ACC112 (cell line): ENCODE results near the gene ZNF423.

Experiments used
- H2AFZ ChIP-seq: fragments of 200-600 bp; sonication (generic); one replicate; pipeline ENCODE4 v1.6.0; 2017; ENCODE audit warnings: antibody characterized with exemption, low read length; ENCODE audit not compliant: unreplicated experiment
- H3K27ac ChIP-seq: fragments of 200-600 bp; sonication (generic); 2 replicates; pipeline ENCODE4 v1.5.1; 2014; ENCODE audit warnings: low read depth, mild to moderate bottlenecking, antibody characterized with exemption, low read length, moderate library complexity
- H3K27me3 ChIP-seq: fragments of 200-600 bp; sonication (generic); 2 replicates; pipeline ENCODE4 v1.6.1; 2014; ENCODE audit warnings: mild to moderate bottlenecking, antibody characterized with exemption, low read length, moderate library complexity, mixed read lengths; ENCODE audit not compliant: insufficient read depth
- H3K36me3 ChIP-seq: fragments of 200-600 bp; sonication (generic); 2 replicates; pipeline ENCODE4 v1.6.1; 2016; ENCODE audit warnings: mild to moderate bottlenecking, antibody characterized with exemption, low read length, moderate library complexity, mixed read lengths; ENCODE audit not compliant: insufficient read depth
- H3K4me1 ChIP-seq: fragments of 200-600 bp; sonication (generic); one replicate; pipeline ENCODE4 v1.6.1; 2016; ENCODE audit warnings: low read length, mixed read lengths; ENCODE audit not compliant: insufficient read depth, unreplicated experiment, control insufficient read depth
- H3K4me3 ChIP-seq: fragments of 200-600 bp; sonication (generic); 2 replicates; pipeline ENCODE4 v1.5.1; 2014; ENCODE audit warnings: mild to moderate bottlenecking, low read depth, low read length
- H3K79me2 ChIP-seq: fragments of 200-600 bp; sonication (generic); one replicate; pipeline ENCODE4 v1.6.0; 2016; ENCODE audit warnings: low read length; ENCODE audit not compliant: control insufficient read depth, unreplicated experiment, insufficient read depth

The ZNF423 gene

DNA sequence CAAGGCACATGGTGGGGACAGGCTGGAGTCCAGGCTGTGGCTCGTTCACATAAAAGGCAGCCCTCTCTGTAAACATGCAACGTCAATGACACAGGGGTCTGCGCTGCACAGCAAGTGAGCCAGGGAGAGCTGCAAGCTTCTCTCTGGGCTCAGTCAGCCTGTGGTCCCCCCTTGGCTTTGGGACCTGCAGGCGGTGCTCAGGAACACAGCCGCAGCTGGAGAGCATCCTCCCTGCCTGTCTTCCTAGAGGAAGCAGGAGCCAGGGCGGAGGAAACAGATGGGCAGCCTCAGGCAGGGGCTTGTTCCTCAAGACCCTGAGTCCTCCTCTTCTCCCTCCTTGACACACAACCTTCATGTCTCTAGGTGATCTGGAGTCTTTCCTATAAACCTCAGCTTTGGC, 254.3 kb downstream of the ZNF423 start:
- H3K4me1 ChIP-seq, result no peaks in the 10 kb centered on the region
- H3K27ac ChIP-seq, result no peak overlapping the region
- H3K27me3 ChIP-seq, result no peaks in the 10 kb centered on the region

DNA sequence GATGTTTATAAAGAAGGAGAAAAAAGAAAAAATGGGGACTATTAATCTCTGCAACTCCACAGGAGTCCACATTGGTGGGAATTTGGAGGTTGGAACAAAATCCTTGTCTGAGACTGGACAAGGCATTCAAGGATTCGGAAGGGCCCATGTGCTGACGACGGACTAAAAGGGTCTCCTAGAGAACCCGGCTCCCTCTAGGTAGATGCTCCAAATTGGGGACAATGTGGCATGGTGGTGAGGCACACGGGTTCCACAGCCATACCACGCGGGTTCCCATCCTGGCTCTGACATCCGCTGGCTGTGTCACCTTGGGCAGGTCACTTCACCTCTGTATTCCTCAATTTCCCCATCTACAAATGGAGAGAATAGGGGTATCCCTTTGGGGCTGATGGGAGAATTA, 254.9 kb downstream of the ZNF423 start:
- Histone ChIP-seq H3K27me3 (no peaks in the 10 kb centered on the region), H3K27ac (no peak overlapping the region), H3K4me1 (peaks cover 4% of the 10 kb centered on the region)

More for the DNA sequence above, 254.3 kb downstream of the ZNF423 start:
- H3K36me3 ChIP-seq, result no peaks in the 10 kb centered on the region
- H3K79me2 ChIP-seq, result no peaks in the 10 kb centered on the region
- H2AFZ ChIP-seq, result no peak overlapping the region
- no peak overlapping the region for H3K4me3 ChIP-seq

DNA sequence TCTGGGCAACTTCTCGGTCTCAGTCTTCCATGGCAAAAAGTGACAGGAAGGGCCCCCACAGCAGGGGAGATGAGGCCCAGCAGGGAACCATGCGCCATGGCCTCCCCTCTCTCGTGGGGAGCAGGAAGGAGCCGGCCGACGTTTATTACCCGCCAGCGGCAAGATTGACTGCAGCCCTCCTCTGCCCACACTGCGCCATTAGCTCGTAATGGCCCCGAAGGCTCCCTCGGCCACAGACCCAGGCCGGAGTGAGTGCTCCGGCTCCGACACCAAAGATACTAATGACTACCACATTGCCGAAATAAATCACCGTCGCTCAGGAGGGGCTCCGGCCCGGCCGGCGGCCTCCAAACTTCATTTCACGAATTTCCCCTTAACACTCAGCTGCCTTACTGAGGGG, 255.4 kb downstream of the ZNF423 start:
- H3K27ac ChIP-seq, result no peak overlapping the region
- no peaks in the 10 kb centered on the region for H3K27me3 ChIP-seq
- no peaks in the 10 kb centered on the region for H3K36me3 ChIP-seq
- no peak overlapping the region for H3K4me3 ChIP-seq
- H3K4me1 ChIP-seq, result peaks cover 4% of the 10 kb centered on the region
- H3K79me2 ChIP-seq, result no peaks in the 10 kb centered on the region
- no peak overlapping the region for H2AFZ ChIP-seq

More for the DNA sequence above, 254.9 kb downstream of the ZNF423 start:
- Histone ChIP-seq H3K79me2 (no peaks in the 10 kb centered on the region), H2AFZ (no peak overlapping the region), H3K36me3 (no peaks in the 10 kb centered on the region), H3K4me3 (no peak overlapping the region)

DNA sequence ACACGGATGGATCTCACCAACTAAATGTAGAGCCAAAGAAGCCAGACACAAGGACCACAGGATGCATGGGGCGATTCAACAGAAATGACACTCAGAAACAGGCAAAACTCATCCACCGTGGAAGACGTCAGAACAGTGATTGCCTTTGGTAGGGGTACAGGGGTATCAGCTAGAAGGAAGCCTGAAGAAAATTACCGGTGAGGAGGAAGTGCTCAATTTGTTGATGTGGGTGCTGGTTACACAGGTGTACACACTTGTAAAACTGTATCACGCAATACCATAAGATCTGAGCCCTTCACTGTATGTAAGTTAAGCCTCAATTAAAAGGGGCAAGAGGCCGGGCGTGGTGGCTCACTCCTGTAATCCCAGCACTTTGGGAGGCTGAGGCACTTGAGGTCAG, 256.2 kb downstream of the ZNF423 start:
- no peaks in the 10 kb centered on the region for H3K79me2 ChIP-seq

DNA sequence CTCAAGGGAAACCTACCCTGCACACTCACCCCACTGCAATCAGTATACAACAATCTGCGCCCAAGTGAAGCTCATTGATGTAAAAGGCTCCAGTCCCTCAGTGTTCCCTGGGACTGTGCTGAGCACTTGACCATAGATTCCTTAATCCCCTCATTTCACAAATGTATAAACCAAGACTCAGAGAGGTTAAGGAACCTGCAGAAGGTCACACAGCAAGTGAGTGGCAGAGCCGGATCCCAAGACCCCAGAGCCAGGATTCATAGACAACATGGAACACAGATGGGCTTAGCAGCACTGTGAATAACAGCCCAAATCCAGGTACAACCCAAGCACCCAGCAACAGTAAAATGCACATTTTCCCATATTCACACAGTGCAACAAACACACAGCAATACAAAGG, 256.6 kb downstream of the ZNF423 start:
- Histone ChIP-seq H3K79me2 (no peaks in the 10 kb centered on the region), H3K27ac (no peak overlapping the region), H2AFZ (no peak overlapping the region), H3K36me3 (no peaks in the 10 kb centered on the region), H3K4me3 (no peak overlapping the region), H3K4me1 (peaks cover 4% of the 10 kb centered on the region), H3K27me3 (no peaks in the 10 kb centered on the region)

More for the DNA sequence above, 256.2 kb downstream of the ZNF423 start:
- Histone ChIP-seq H3K27ac (no peak overlapping the region), H3K4me3 (no peak overlapping the region), H2AFZ (no peak overlapping the region), H3K27me3 (no peaks in the 10 kb centered on the region), H3K36me3 (no peaks in the 10 kb centered on the region), H3K4me1 (peaks cover 4% of the 10 kb centered on the region)

DNA sequence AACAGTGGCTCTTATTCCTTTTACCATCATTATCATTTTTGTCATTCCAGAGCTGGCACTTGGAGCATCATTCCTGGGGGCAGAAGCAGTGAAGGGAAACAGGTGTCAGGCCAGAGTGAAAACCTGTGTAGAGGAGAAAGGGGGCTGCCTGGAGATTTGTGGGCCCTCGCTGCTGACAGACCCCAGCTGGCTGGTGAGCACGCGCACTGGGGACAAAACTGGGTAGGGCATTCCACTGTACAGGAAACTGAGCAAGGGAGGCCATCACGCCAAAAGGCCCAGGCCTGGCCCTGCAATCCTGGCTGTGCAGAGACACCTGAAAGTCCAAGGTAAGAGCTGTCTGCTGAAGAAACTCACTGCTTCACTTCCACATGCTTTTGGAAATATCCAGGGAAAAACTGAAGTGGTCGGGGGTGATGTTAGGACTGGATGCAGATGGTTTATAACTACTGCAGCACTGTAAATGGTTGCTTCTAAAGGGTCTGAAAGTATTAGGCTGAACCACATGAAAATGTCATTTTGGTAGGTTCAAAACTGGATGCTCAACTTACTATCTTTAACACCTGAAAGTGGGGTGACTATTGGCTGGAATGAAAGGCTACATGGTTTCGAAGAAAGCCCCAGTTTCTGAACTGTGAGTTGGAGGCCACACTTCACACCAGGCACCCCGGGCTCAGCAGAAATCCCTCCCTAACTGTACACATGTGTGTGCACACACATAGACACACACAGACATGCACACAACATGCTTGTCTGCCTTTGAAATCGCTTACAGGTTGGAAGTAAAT, 257.3 kb downstream of the ZNF423 start:
- H3K4me1 ChIP-seq, result peaks cover 4% of the 10 kb centered on the region
- H3K27me3 ChIP-seq, result no peaks in the 10 kb centered on the region
- H3K36me3 ChIP-seq, result no peaks in the 10 kb centered on the region
- H2AFZ ChIP-seq, result no peak overlapping the region
- H3K4me3 ChIP-seq, result no peak overlapping the region
- H3K79me2 ChIP-seq, result no peaks in the 10 kb centered on the region
- H3K27ac ChIP-seq, result no peak overlapping the region

DNA sequence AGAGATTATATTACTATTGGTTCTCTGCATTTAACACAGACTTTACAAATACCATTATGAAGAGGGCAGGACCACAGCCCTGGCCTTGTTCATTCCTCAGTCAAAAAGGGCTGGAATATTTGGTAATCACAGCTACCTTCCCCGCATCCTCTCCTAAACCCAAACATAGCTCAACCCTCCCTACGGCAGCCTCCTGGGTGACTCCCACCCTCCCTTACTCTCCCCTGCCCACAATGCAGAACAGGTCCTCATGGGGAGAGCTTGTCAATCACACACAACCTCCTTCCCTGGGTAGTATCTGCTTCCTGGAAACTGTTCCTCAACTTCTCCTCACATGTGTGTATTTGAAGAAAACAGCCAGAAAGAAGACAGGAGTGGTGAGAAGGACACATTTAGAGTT, 258.1 kb downstream of the ZNF423 start:
- H3K27me3 ChIP-seq, result 0 out of 2 replicates have a peak, but pooled peaks cover under 1% of the 10 kb centered on the region
- H3K27ac ChIP-seq, result no peak overlapping the region
- no peak overlapping the region for H2AFZ ChIP-seq
- no peaks in the 10 kb centered on the region for H3K79me2 ChIP-seq
- peaks cover 4% of the 10 kb centered on the region for H3K4me1 ChIP-seq
- no peak overlapping the region for H3K4me3 ChIP-seq
- H3K36me3 ChIP-seq, result no peaks in the 10 kb centered on the region

DNA sequence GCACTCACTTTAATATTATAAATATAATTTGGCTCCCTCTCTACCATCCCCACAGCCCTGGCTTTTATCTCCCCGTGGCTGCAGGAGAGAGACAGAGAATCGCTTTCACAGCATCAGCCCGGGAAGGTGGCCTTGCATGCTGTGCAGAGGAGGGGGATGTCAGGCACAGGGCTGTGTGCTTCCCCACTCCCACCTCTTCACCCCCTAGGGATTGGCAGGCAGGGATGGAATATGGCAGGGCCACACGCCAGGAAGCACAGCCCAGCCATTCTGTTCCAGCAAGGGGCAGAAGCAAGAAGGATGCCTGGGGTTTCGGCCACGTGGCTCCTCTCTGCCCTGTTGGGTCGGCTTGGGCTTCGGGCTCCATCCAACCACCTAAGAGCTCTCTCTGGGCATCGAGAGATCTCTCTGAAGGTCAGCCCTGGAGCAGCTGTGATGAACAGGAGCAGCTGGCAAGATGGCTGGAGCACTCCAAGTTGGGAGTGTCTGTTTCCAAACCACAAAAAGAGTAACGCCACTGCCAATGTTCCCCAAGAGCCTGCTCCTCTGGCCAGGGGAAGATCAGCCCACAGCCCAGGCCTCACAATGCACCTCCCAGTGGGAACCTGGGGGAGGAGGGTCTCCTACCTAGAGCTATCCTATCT, 259.1 kb downstream of the ZNF423 start:
- Histone ChIP-seq H3K4me3 (no peak overlapping the region), H3K36me3 (no peaks in the 10 kb centered on the region), H3K27me3 (0 out of 2 replicates have a peak, but pooled peaks cover 6% of the 10 kb centered on the region), H3K27ac (no peak overlapping the region), H3K4me1 (peaks cover 4% of the 10 kb centered on the region), H2AFZ (peak overlapping the region; percentile 94), H3K79me2 (no peaks in the 10 kb centered on the region)

DNA sequence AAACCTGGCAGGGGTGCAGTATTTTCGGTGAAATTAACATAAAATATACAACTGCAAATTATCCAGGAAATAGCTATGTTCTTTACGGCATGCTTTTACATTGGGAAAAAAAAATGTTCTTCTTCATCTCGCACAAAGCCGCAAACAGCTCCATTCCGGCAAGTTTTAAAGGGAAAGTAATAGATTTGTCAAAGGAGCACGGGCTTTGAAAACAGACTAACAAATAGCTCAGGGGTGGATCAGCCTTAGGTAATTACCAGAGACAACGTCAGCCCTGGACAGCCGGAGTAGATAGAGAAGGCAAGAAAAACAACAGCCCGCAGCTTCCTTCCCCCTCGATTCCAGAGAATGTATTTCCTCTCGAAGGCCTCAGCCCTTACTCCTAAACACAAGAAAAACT, 259.8 kb downstream of the ZNF423 start:
- Histone ChIP-seq H3K27me3 (0 out of 2 replicates have a peak, but pooled peaks cover 6% of the 10 kb centered on the region), H3K27ac (peak overlapping the region; percentile 39), H2AFZ (peak overlapping the region; percentile 94)

DNA sequence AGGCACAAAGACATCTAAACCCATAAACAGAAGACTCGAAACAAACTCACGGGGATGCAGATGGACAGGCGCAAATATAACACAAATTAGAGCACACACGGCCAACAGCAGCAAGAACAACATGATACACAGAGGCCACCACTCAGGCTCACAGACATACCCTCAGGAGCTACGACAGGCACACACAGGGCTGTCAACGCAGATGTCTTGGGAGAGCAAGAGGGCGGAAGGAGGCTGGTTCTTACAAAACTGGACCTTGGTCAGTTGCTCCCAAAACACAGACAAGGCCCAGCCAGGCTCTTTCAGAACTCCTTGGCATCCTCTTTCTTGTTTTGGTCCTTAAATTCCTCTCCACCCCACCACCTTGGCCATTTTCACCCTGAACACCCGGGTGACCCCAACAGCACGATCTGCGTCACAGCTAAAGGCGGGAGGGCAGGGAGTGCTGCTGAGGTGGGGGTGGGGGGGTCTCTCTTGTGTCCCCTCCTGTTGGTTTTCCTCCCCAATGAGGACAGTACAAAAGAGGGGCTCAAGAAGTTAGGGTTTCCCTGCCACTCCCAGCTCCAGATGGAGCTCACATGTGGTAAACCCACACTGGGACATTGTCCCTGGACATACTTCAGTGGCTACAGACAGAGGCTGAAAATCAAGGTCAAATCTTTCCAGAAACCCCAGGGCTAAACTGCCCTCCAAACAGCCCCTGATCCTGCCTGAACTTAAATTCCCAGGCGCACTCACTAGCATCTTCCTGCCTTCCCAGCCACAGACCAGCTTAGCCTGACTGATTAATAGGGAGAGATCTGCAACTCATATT, 261.0 kb downstream of the ZNF423 start:
- Histone ChIP-seq H3K27ac (no peak overlapping the region), H3K27me3 (0 out of 2 replicates have a peak, but pooled peaks cover 6% of the 10 kb centered on the region), H3K4me1 (peaks cover 4% of the 10 kb centered on the region), H3K4me3 (no peak overlapping the region), H3K79me2 (no peaks in the 10 kb centered on the region), H2AFZ (no peak overlapping the region), H3K36me3 (no peaks in the 10 kb centered on the region)

More for the DNA sequence above, 259.8 kb downstream of the ZNF423 start:
- Histone ChIP-seq H3K79me2 (no peaks in the 10 kb centered on the region), H3K4me1 (peaks cover 4% of the 10 kb centered on the region), H3K4me3 (peak overlapping the region; percentile 64), H3K36me3 (no peaks in the 10 kb centered on the region)
